ENCODE measurements around the gene UBE2QL1. TPM values are rescaled to one million over a fixed set of nuclear protein-coding genes. Genes with fewer than 3 reads are reported as not detected.

Gene UBE2QL1
- total and polyA plus RNA-seq, 5 donors from 2014 or later = not detected

DNA sequence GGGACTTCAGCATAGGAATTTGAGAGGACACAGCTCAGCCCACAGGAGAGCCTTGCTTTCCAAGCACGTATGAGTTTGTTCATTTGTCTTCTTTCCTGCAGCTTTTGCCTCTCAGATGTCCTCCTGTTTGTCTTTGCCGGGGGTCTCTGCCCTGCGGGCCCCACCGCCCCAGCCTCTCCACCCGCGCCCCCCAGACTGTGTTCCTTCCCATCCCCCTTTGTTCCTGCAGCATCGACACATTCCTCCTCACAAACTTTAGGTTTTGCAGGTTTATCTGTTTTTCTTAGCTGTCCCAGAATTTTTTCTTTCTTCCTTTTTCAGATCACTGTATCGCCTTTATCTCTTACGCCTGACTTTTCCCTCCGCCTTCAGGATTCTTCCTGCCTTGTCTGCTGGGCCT, 18.9 kb downstream of the UBE2QL1 start:
- Histone ChIP-seq H3K27ac (ENCODE audit: insufficient read depth, low read length, poor library complexity, severe bottlenecking) (no peak overlapping the region), H3K4me1 (ENCODE audit: control insufficient read depth, insufficient read depth, low read length, poor library complexity, severe bottlenecking) (no peaks in the 10 kb centered on the region), H3K27me3 (ENCODE audit: control insufficient read depth, insufficient read depth, low read length) (no peaks in the 10 kb centered on the region), H3K36me3 (ENCODE audit: control insufficient read depth, insufficient read depth, low read length) (no peaks in the 10 kb centered on the region), H3K9me3 (ENCODE audit: control insufficient read depth in 2 of 2, low read length in 2 of 2) (no peaks in the 10 kb centered on the region), H3K4me3 (ENCODE audit: low read depth, low read length) (no peak overlapping the region)
- no peak for ATAC-seq (ENCODE audit: low read depth in 2 of 2)
- peaks cover 0 to 2% (median 0%) of the 10 kb centered on the region in 7 donors for H3K9me3 Mint-ChIP-seq
- H3K27ac Mint-ChIP-seq = peak overlapping the region in 1 of 3 donors; percentile 87
- H3K27me3 Mint-ChIP-seq = peaks cover 8% of the 10 kb centered on the region
- no peak for DNase-seq
- no peak overlapping the region for H3K4me3 Mint-ChIP-seq
- H3K4me1 Mint-ChIP-seq = no peaks in the 10 kb centered on the region
- H3K36me3 Mint-ChIP-seq = no peaks in the 10 kb centered on the region

DNA sequence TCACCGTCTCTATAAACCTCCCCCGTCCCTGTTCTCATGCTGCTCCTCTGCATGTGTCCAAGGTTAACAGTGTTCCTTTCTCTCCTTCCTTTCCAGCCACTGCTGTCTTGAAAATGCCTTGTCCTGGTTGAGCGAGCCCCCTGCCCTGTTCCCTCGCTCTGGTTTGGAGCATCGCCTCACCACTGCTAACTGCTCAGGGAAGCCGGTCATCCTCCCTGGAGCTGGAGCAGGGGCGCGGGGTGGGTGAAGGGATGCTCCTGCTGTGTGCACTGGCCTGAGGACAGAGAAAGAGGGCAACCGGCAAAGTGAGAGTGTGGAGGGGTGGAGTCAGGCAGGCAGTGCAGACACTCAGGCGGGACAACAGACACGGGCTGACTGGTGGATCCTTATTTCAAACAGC, 19.4 kb downstream of the UBE2QL1 start:
- Histone ChIP-seq H3K27me3 (ENCODE audit: control insufficient read depth, insufficient read depth, low read length) (no peaks in the 10 kb centered on the region), H3K36me3 (ENCODE audit: control insufficient read depth, insufficient read depth, low read length) (no peaks in the 10 kb centered on the region), H3K27ac (ENCODE audit: insufficient read depth, low read length, poor library complexity, severe bottlenecking) (no peak overlapping the region), H3K4me3 (ENCODE audit: low read depth, low read length) (no peak overlapping the region), H3K9me3 (ENCODE audit: control insufficient read depth in 2 of 2, low read length in 2 of 2) (no peaks in the 10 kb centered on the region), H3K4me1 (ENCODE audit: control insufficient read depth, insufficient read depth, low read length, poor library complexity, severe bottlenecking) (no peaks in the 10 kb centered on the region)
- Mint-ChIP-seq H3K27ac (no peak overlapping the region), H3K36me3 (no peaks in the 10 kb centered on the region), H3K4me1 (no peaks in the 10 kb centered on the region), H3K27me3 (peaks cover 8% of the 10 kb centered on the region), H3K4me3 (no peak overlapping the region), H3K9me3 (peaks cover 0 to 2% (median 0%) of the 10 kb centered on the region in 7 donors)
- no peak for ATAC-seq (ENCODE audit: low read depth in 2 of 2)
- no peak for DNase-seq

DNA sequence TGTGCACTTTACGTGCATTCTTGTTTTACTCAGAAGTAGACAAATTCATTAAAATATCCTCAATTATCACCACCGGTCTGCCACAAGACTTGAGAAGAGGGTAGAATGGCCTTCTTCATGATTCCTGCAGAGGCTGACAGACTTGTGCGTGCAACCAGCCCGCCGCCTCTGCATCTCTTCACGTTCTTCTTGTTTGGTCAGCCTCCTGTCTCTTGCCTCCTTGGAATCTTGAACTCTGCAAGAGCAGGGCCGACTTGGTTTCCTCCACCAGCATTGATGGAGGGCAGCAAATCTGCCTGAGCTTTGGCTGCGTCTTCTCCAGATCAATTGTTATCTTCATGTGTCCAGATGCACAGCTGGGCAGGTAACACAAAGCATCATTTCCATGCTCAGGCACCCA, 20.2 kb downstream of the UBE2QL1 start:
- Histone ChIP-seq H3K4me3 (ENCODE audit: low read depth, low read length) (no peak overlapping the region), H3K9me3 (ENCODE audit: control insufficient read depth in 2 of 2, low read length in 2 of 2) (no peaks in the 10 kb centered on the region), H3K36me3 (ENCODE audit: control insufficient read depth, insufficient read depth, low read length) (no peaks in the 10 kb centered on the region), H3K27ac (ENCODE audit: insufficient read depth, low read length, poor library complexity, severe bottlenecking) (no peak overlapping the region), H3K4me1 (ENCODE audit: control insufficient read depth, insufficient read depth, low read length, poor library complexity, severe bottlenecking) (no peaks in the 10 kb centered on the region), H3K27me3 (ENCODE audit: control insufficient read depth, insufficient read depth, low read length) (no peaks in the 10 kb centered on the region)
- H3K27ac Mint-ChIP-seq = no peak overlapping the region
- H3K9me3 Mint-ChIP-seq = peaks cover 0 to 2% (median 0%) of the 10 kb centered on the region in 7 donors
- DNase-seq (no peak), ATAC-seq (ENCODE audit: low read depth in 2 of 2) (no peak)
- no peaks in the 10 kb centered on the region for H3K4me1 Mint-ChIP-seq
- H3K27me3 Mint-ChIP-seq = peaks cover 8% of the 10 kb centered on the region
- no peak overlapping the region for H3K4me3 Mint-ChIP-seq
- no peaks in the 10 kb centered on the region for H3K36me3 Mint-ChIP-seq

DNA sequence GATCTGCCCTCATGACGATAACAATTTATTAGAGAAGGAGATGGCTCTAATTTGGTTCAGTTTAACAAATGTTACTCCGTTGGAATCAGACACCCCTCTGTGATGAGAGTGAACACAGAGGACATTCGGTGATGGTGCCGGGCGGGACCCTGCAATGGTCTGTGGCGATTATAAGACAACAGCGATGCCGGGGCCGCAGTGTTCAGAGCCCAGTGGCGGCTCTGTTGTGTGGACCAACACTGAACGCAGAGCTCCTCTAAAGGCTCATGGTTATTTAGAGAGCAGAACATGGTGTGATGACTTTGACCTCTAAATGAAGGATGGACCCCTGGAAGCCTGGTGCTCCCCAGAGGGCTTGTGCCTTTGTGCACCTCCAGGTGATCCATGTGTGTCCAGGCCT, 21.2 kb downstream of the UBE2QL1 start:
- Mint-ChIP-seq H3K9me3 (peaks cover 0 to 2% (median 0%) of the 10 kb centered on the region in 7 donors), H3K36me3 (no peaks in the 10 kb centered on the region), H3K4me3 (no peak overlapping the region), H3K27ac (no peak overlapping the region), H3K4me1 (no peaks in the 10 kb centered on the region), H3K27me3 (peaks cover 8% of the 10 kb centered on the region)
- H3K9me3 ChIP-seq (ENCODE audit: control insufficient read depth in 2 of 2, low read length in 2 of 2) = no peaks in the 10 kb centered on the region
- DNase-seq (no peak), ATAC-seq (ENCODE audit: low read depth in 2 of 2) (no peak)
- no peak overlapping the region for H3K4me3 ChIP-seq (ENCODE audit: low read depth, low read length)
- no peaks in the 10 kb centered on the region for H3K4me1 ChIP-seq (ENCODE audit: control insufficient read depth, insufficient read depth, low read length, poor library complexity, severe bottlenecking)
- no peaks in the 10 kb centered on the region for H3K36me3 ChIP-seq (ENCODE audit: control insufficient read depth, insufficient read depth, low read length)
- H3K27me3 ChIP-seq (ENCODE audit: control insufficient read depth, insufficient read depth, low read length) = no peaks in the 10 kb centered on the region
- H3K27ac ChIP-seq (ENCODE audit: insufficient read depth, low read length, poor library complexity, severe bottlenecking) = no peak overlapping the region

DNA sequence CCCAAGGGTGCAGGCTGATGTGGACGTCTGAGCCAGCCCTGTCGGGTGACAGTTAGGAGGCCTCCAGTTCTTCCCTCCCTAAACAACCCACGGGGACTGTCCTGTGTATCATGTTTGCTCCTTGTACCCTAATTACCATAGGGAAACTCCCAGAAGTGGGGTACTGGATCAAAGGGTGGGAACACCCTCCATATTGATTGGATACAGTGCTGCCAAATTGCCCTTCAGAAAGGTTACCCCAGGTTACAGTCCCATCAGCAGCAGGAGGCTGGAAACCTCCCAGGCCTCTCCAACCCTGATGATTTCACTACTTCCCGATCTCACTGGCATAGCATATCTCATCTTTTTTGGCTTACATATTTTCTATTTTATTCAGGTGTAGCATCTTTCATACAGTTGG, 22.0 kb downstream of the UBE2QL1 start:
- Histone ChIP-seq H3K27ac (ENCODE audit: insufficient read depth, low read length, poor library complexity, severe bottlenecking) (no peak overlapping the region), H3K27me3 (ENCODE audit: control insufficient read depth, insufficient read depth, low read length) (no peaks in the 10 kb centered on the region), H3K4me1 (ENCODE audit: control insufficient read depth, insufficient read depth, low read length, poor library complexity, severe bottlenecking) (no peaks in the 10 kb centered on the region), H3K36me3 (ENCODE audit: control insufficient read depth, insufficient read depth, low read length) (no peaks in the 10 kb centered on the region), H3K4me3 (ENCODE audit: low read depth, low read length) (no peak overlapping the region), H3K9me3 (ENCODE audit: control insufficient read depth in 2 of 2, low read length in 2 of 2) (no peaks in the 10 kb centered on the region)
- Mint-ChIP-seq H3K27ac (no peak overlapping the region), H3K27me3 (peaks cover 8% of the 10 kb centered on the region), H3K36me3 (no peaks in the 10 kb centered on the region), H3K9me3 (peaks cover 0 to 2% (median 0%) of the 10 kb centered on the region in 7 donors), H3K4me3 (no peak overlapping the region), H3K4me1 (no peaks in the 10 kb centered on the region)
- DNase-seq (no peak), ATAC-seq (ENCODE audit: low read depth in 2 of 2) (no peak)

DNA sequence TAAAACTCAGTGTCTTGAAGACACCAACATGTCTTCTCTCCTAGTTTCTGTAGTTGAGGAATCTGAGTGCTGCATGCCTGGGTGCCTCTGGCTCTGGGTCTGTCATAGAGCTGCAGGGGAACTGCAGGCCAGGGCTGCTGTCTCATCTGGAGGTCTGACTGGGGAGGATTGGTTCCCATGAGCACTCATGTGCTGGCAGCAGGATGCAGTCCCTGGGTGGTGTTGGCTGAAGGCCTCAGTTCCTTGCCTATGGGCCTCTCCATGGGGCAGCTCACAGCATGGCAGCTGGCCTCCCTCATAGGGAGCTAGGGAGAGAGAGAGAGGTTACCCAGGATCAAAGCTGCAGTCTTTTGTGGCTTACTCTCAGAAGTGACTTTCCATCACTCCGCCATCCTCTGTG, 22.6 kb downstream of the UBE2QL1 start:
- H3K36me3 ChIP-seq (ENCODE audit: control insufficient read depth, insufficient read depth, low read length) = no peaks in the 10 kb centered on the region
- no peaks in the 10 kb centered on the region for H3K4me1 ChIP-seq (ENCODE audit: control insufficient read depth, insufficient read depth, low read length, poor library complexity, severe bottlenecking)
- H3K27ac ChIP-seq (ENCODE audit: insufficient read depth, low read length, poor library complexity, severe bottlenecking) = no peak overlapping the region
- H3K27me3 ChIP-seq (ENCODE audit: control insufficient read depth, insufficient read depth, low read length) = no peaks in the 10 kb centered on the region
- H3K27me3 Mint-ChIP-seq = peaks cover 8% of the 10 kb centered on the region
- H3K36me3 Mint-ChIP-seq = no peaks in the 10 kb centered on the region
- no peak for DNase-seq
- no peaks in the 10 kb centered on the region for H3K9me3 ChIP-seq (ENCODE audit: control insufficient read depth in 2 of 2, low read length in 2 of 2)
- H3K4me3 Mint-ChIP-seq = no peak overlapping the region
- H3K4me1 Mint-ChIP-seq = no peaks in the 10 kb centered on the region
- no peak overlapping the region for H3K27ac Mint-ChIP-seq
- H3K9me3 Mint-ChIP-seq = peaks cover 0 to 2% (median 0%) of the 10 kb centered on the region in 7 donors
- H3K4me3 ChIP-seq (ENCODE audit: low read depth, low read length) = no peak overlapping the region
- ATAC-seq (ENCODE audit: low read depth in 2 of 2) = no peak

DNA sequence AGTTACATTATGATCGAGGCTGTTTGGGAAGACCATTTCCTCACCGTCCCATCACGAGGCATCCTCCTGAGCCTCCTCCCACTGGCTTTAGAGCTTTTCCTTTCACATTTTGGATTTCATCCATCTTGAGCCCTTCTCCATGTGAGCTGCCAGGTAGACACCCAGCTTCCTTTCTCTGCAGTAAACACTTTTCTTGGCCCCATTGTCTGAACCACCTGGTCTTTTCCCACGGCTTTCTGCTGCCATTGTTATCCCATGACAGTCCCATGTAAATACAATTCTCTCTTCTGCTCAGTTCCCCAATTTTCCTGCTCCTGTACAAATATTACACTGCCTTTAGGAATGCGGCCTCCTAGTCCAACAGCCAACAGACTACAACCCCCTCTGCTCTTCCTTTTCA, 24.1 kb downstream of the UBE2QL1 start:
- H3K4me1 Mint-ChIP-seq = no peaks in the 10 kb centered on the region
- H3K9me3 ChIP-seq (ENCODE audit: control insufficient read depth in 2 of 2, low read length in 2 of 2) = no peaks in the 10 kb centered on the region
- no peak overlapping the region for H3K4me3 Mint-ChIP-seq
- H3K27ac Mint-ChIP-seq = no peak overlapping the region
- H3K27me3 Mint-ChIP-seq = peaks cover 7% of the 10 kb centered on the region
- H3K9me3 Mint-ChIP-seq = peaks cover 0 to 1% (median 0%) of the 10 kb centered on the region in 7 donors
- no peaks in the 10 kb centered on the region for H3K27me3 ChIP-seq (ENCODE audit: control insufficient read depth, insufficient read depth, low read length)
- H3K36me3 Mint-ChIP-seq = no peaks in the 10 kb centered on the region
- ATAC-seq (ENCODE audit: low read depth in 2 of 2) = no peak
- no peak overlapping the region for H3K27ac ChIP-seq (ENCODE audit: insufficient read depth, low read length, poor library complexity, severe bottlenecking)
- no peak for DNase-seq
- no peaks in the 10 kb centered on the region for H3K4me1 ChIP-seq (ENCODE audit: control insufficient read depth, insufficient read depth, low read length, poor library complexity, severe bottlenecking)
- H3K36me3 ChIP-seq (ENCODE audit: control insufficient read depth, insufficient read depth, low read length) = no peaks in the 10 kb centered on the region
- no peak overlapping the region for H3K4me3 ChIP-seq (ENCODE audit: low read depth, low read length)

DNA sequence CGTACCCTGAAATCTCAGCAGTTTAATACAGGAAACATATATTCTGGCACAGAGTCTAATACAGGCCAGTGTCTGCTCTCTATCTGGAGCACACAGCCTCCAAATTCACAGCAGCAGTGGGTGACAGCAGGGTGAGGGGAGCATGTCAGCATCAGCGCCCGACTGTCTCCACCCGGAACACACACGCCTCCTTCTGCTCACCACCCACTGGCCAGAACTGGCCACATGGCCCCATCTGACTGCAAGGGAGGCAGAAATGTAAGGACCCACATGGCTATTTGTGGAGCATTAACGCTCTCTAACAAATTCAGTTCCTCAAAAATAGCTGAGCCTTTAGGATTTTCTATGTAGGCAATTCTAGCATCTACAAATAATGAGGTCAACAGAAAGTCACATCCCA, 24.6 kb downstream of the UBE2QL1 start:
- Histone ChIP-seq H3K36me3 (ENCODE audit: control insufficient read depth, insufficient read depth, low read length) (no peaks in the 10 kb centered on the region), H3K27me3 (ENCODE audit: control insufficient read depth, insufficient read depth, low read length) (no peaks in the 10 kb centered on the region), H3K4me1 (ENCODE audit: control insufficient read depth, insufficient read depth, low read length, poor library complexity, severe bottlenecking) (no peaks in the 10 kb centered on the region), H3K9me3 (ENCODE audit: control insufficient read depth in 2 of 2, low read length in 2 of 2) (no peaks in the 10 kb centered on the region), H3K27ac (ENCODE audit: insufficient read depth, low read length, poor library complexity, severe bottlenecking) (no peak overlapping the region), H3K4me3 (ENCODE audit: low read depth, low read length) (no peak overlapping the region)
- H3K36me3 Mint-ChIP-seq = no peaks in the 10 kb centered on the region
- no peak for DNase-seq
- H3K4me3 Mint-ChIP-seq = no peak overlapping the region
- no peaks in the 10 kb centered on the region for H3K4me1 Mint-ChIP-seq
- no peak for ATAC-seq (ENCODE audit: low read depth in 2 of 2)
- H3K27ac Mint-ChIP-seq = no peak overlapping the region
- no peaks in the 10 kb centered on the region for H3K9me3 Mint-ChIP-seq
- H3K27me3 Mint-ChIP-seq = peaks cover 8% of the 10 kb centered on the region
